Measurements from ENCODE around the gene PLD1. TPM values are rescaled to one million over a fixed set of nuclear protein-coding genes. Genes with fewer than 3 reads are reported as not detected.

The PLD1 gene
- total and polyA plus RNA-seq, 10 of the 15 experiments (the other 5 are each of a cell fraction or from before 2014, with no cell fraction given) = 2.9 to 108 (median 3.6) TPM

GRCh38 chr3:171685116-171685895 lies 125.0 kb downstream of the PLD1 start:
- Histone ChIP-seq H3K9ac (ENCODE audit: control insufficient read depth, insufficient read depth, low read length) (no peak overlapping the region), H3K4me3 (no peak overlapping the region), H3K9me3 (replicated peaks; ENCODE audit: control insufficient read depth, insufficient read depth, low read length) (no peaks in the 10 kb centered on the region; the same call in 2 of the 3 replicates), H3K36me3 (ENCODE audit: control insufficient read depth in 2 of 2, insufficient read depth in 2 of 2, low read length in 1 of 2) (no peaks in the 10 kb centered on the region), H3K79me2 (ENCODE audit: control insufficient read depth, insufficient read depth, low read length) (no peaks in the 10 kb centered on the region), H3K27me3 (replicated peaks in 1 of 2; ENCODE audit: control insufficient read depth in 2 of 2, insufficient read depth in 2 of 2, low read length in 1 of 2) (no peaks in the 10 kb centered on the region; a peak in 1 of 4 replicates), H2AFZ (ENCODE audit: control insufficient read depth, low read depth, low read length) (no peak overlapping the region), H3K4me1 (ENCODE audit: control insufficient read depth, insufficient read depth, low read length) (no peaks in the 10 kb centered on the region), H3K27ac (ENCODE audit: control insufficient read depth, insufficient read depth) (no peak overlapping the region), H3K4me2 (ENCODE audit: control insufficient read depth, insufficient read depth) (no peak overlapping the region), H4K20me1 (ENCODE audit: control insufficient read depth, insufficient read depth) (no peaks in the 10 kb centered on the region)
- POLR2A ChIA-PET = interaction anchor here (0.5 to 1.2 kb wide), 3 partner anchors 16 to 95 kb away, joined by 3 read pairs; no protein-coding TSS in a partner anchor
- intact Hi-C loops (cut with micrococcal nuclease; ENCODE audit: unreplicated experiment) (no loop called here), in situ Hi-C loops (cut with MboI) (no loop called here)
- CTCF ChIA-PET = interaction anchor here (1.0 to 4.3 kb wide), 3 partner anchors 12 to 149 kb away, joined by 3 to 23 read pairs (median 4); no protein-coding TSS in a partner anchor
- FAIRE-seq (no peak), DNase-seq (ENCODE audit: low read depth, low spot score) (no peak), ATAC-seq (no peak)
- no TSS peak for BruUV-seq (replicated peaks)
- TF ChIP-seq ESRRA (IDR thresholded peaks at IDR 0.05; ENCODE audit: low read length) (no peak), EED (IDR thresholded peaks at IDR 0.05; ENCODE audit: low read depth) (no peak), SMAD5 (IDR thresholded peaks at IDR 0.05; ENCODE audit: low read depth) (no peak), HCFC1 (IDR thresholded peaks at IDR 0.05; ENCODE audit: low read length) (no peak), ZBTB4 (CRISPR knock-in tag; IDR thresholded peaks at IDR 0.05) (no peak), IRF5 (IDR thresholded peaks at IDR 0.05; ENCODE audit: borderline replicate concordance) (no peak), PKNOX1 (IDR thresholded peaks at IDR 0.05) (no peak), MYC (IDR thresholded peaks at IDR 0.05; ENCODE audit: insufficient read depth, insufficient read length, insufficient replicate concordance, low read length, severe bottlenecking) (no peak), SRF (IDR thresholded peaks at IDR 0.05; ENCODE audit: low read depth in 2 of 2, low read length in 2 of 2) (no peak), RUNX3 (IDR thresholded peaks at IDR 0.05; ENCODE audit: low read length) (no peak), IKZF1 (conservative IDR thresholded peaks at IDR 0.05) (no peak), WRNIP1 (IDR thresholded peaks at IDR 0.05; ENCODE audit: borderline replicate concordance, low read depth, low read length) (no peak)
- RAD21 ChIA-PET (ENCODE audit: unreplicated experiment) = no interaction called here
- SMC1A ChIA-PET (ENCODE audit: uncharacterized antibody, unreplicated experiment) = interaction anchor here (0.7 to 3.0 kb wide), 5 partner anchors 17 to 149 kb away, joined by 3 to 17 read pairs (median 3); no protein-coding TSS in a partner anchor
- 37% methylated on average over 6 of the region's 6 CpGs for WGBS (ENCODE audit: insufficient coverage, insufficient replicate concordance, low lambda C conversion rate, missing lambda C conversion rate)

Measured in GM12878 (cell line).